Hematopoietic multipotent progenitor cell treated with erythropoietin and hydrocortisone succinate and interleukin-3 and kit ligand, for 4 days (in vitro differentiated cells): Measurements from ENCODE around the gene CYP2S1.
"Not testable (repeated sequence)": the region's sequence is repeated elsewhere in the genome, so short reads cannot be mapped to it uniquely, and the experiment has no call there.

ENCODE experiments used
- DNase-seq: peaks from one replicate; pipeline ENCODE4 v3.0.0-alpha.2; 2015

The CYP2S1 gene

GRCh38 chr19:41192574-41193429 lies at the start of gene CYP2S1:
TSS of gene CYP2S1 (plus strand) at chr19:41193219. CDS start at chr19:41193265, 46 bp downstream.
- DNase-seq: peak; percentile 75

GRCh38 chr19:41144403-41144802 lies 48.6 kb upstream of the CYP2S1 start:
- DNase-seq: peak; percentile 91

- no peak for DNase-seq
Observed at GRCh38 chr19:41149831-41150230, 43.2 kb upstream of the CYP2S1 start.

- not testable (repeated sequence) for DNase-seq
Observed at GRCh38 chr19:41150986-41151385, 42.0 kb upstream of the CYP2S1 start.

- no peak for DNase-seq
Observed at GRCh38 chr19:41154060-41154459, 39.0 kb upstream of the CYP2S1 start.

GRCh38 chr19:41156207-41156606 lies 36.8 kb upstream of the CYP2S1 start:
- no peak for DNase-seq

- DNase-seq: peak; percentile 92
Observed at GRCh38 chr19:41159881-41160280, 33.1 kb upstream of the CYP2S1 start.

- DNase-seq: no peak
Observed at GRCh38 chr19:41161903-41162302, 31.1 kb upstream of the CYP2S1 start.

GRCh38 chr19:41166944-41167804 lies 25.8 kb upstream of the CYP2S1 start:
- no peak for DNase-seq

- DNase-seq: no peak
Observed at GRCh38 chr19:41172297-41173164, 20.5 kb upstream of the CYP2S1 start.

- no peak for DNase-seq
Observed at GRCh38 chr19:41174297-41174928, 18.6 kb upstream of the CYP2S1 start.

- peak; percentile 90 for DNase-seq
Observed at GRCh38 chr19:41175801-41176777, 16.9 kb upstream of the CYP2S1 start.

- DNase-seq: not testable (repeated sequence)
Observed at GRCh38 chr19:41180173-41180572, 12.8 kb upstream of the CYP2S1 start.

- no peak for DNase-seq
Observed at GRCh38 chr19:41186971-41187883, 5.8 kb upstream of the CYP2S1 start.

GRCh38 chr19:41187884-41188279 lies 5.1 kb upstream of the CYP2S1 start:
- DNase-seq: no peak

GRCh38 chr19:41189425-41190065 lies 3.5 kb upstream of the CYP2S1 start:
- DNase-seq: no peak

- DNase-seq: no peak
Observed at GRCh38 chr19:41193430-41194156, 574 bp downstream of the CYP2S1 start.

GRCh38 chr19:41194157-41194552 lies 1.1 kb downstream of the CYP2S1 start:
- peak; percentile 34 for DNase-seq
